Measurements from ENCODE around the gene CPLX3. TPM values are rescaled to one million over a fixed set of nuclear protein-coding genes. Genes with fewer than 3 reads are reported as not detected.
A peak's percentile ranks its signal among the peaks of the same experiment; 100 is the strongest.

CPLX3 gene
- total and polyA plus RNA-seq, 7 experiments from 2014 or later = 0.27 to 0.60 TPM; not detected in 5

- DNase-seq (no peak), ATAC-seq (no peak)
- no peak overlapping the region for H3K4me3 ChIP-seq (ENCODE audit: low read length)
- POLR2A ChIA-PET = no interaction called here
- H3K27ac Mint-ChIP-seq = no peak overlapping the region
- peaks cover 0 to 8% of the 10 kb centered on the region in 2 donors for H3K27me3 ChIP-seq (ENCODE audit: control insufficient read depth in 2 of 2, insufficient read depth in 2 of 2, low read length in 2 of 2)
- intact Hi-C loops (cut with micrococcal nuclease) = no loop called here
- H3K4me1 ChIP-seq (ENCODE audit: control insufficient read depth in 2 of 2, insufficient read depth in 2 of 2, low read length in 2 of 2) = no peaks in the 10 kb centered on the region
- H3K9me3 Mint-ChIP-seq = no peaks in the 10 kb centered on the region
- peaks cover 0 to 3% (median 0%) of the 10 kb centered on the region in 5 donors for H3K36me3 Mint-ChIP-seq
- no peak overlapping the region for H3K4me3 Mint-ChIP-seq
- peaks cover 0 to 6% (median 4%) of the 10 kb centered on the region in 7 donors for H3K4me1 Mint-ChIP-seq
- CTCF ChIA-PET = interaction anchor here (0.8 kb wide), 1 partner anchor 61 kb away, joined by 3 read pairs; no protein-coding TSS in a partner anchor
- H3K27ac ChIP-seq (ENCODE audit: low read depth, low read length) = no peak overlapping the region
- H3K9me3 ChIP-seq (ENCODE audit: control insufficient read depth in 2 of 3, low read length in 3 of 3) = no peaks in the 10 kb centered on the region
- H3K36me3 ChIP-seq (ENCODE audit: control insufficient read depth in 2 of 3, insufficient read depth in 3 of 3, low read length in 3 of 3) = peaks cover 0 to 12% (median 0%) of the 10 kb centered on the region in 3 experiments
- peaks cover 12 to 22% (median 19%) of the 10 kb centered on the region in 5 donors for H3K27me3 Mint-ChIP-seq
These were observed 5.5 kb downstream of the CPLX3 start for GRCh38 chr15:74831813-74832495.

- intact Hi-C loops (cut with micrococcal nuclease) = no loop called here
- peak overlapping the region in 1 of 9 donors; percentile 65 for H3K27ac Mint-ChIP-seq
These were observed 6.4 kb downstream of the CPLX3 start for GRCh38 chr15:74832826-74833225.

DNA sequence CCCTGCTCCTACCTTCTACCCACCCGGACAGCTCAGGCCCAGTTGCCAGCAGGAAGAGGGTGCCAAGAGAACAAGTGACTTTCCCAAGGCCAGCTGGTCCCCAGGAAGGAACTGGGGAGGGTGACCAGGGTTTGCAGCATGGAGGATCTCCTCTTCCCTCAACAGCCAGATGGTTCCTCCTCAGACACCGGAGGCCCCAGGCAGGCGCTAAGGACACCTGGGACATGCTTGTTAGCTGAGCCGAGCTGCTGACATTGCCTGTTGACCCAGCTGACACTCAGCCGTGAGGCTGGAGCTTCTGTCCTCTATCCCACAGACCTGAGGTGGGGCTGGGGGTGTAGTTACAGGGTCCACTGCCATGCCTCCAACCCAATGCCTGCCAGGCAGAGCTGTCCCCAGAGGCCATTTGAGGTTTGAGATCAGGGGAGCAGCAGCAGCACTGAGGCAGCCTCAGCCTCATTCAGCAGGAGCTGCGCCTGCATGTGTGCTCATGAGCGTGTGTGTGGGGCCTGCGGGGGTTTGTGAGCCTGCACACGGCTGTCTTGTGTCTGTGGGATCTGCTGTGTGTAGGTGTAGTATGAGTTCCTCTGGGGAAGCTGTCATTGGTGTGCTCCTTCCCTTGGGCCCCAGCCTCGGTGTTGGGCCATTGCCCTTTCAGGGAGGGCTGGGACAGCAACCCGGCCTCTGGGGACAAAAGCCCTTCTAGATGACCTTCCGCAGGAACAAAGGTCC lies 7.1 kb downstream of the CPLX3 start:
- ATAC-seq (no peak), DNase-seq (no peak)
- Histone ChIP-seq H3K36me3 (ENCODE audit: control insufficient read depth in 2 of 3, insufficient read depth in 3 of 3, low read length in 3 of 3) (peaks cover 0 to 27% (median 0%) of the 10 kb centered on the region in 3 experiments), H3K4me3 (ENCODE audit: low read length) (no peak overlapping the region), H3K27me3 (ENCODE audit: control insufficient read depth in 2 of 2, insufficient read depth in 2 of 2, low read length in 2 of 2) (no peaks in the 10 kb centered on the region), H3K9me3 (ENCODE audit: control insufficient read depth in 2 of 3, low read length in 3 of 3) (no peaks in the 10 kb centered on the region), H3K27ac (ENCODE audit: low read depth, low read length) (no peak overlapping the region), H3K4me1 (ENCODE audit: control insufficient read depth in 2 of 2, insufficient read depth in 2 of 2, low read length in 2 of 2) (no peaks in the 10 kb centered on the region)
- Mint-ChIP-seq H3K4me1 (peaks cover 0 to 6% (median 4%) of the 10 kb centered on the region in 7 donors), H3K9me3 (no peaks in the 10 kb centered on the region), H3K27me3 (peaks cover 0 to 6% (median 5%) of the 10 kb centered on the region in 5 donors), H3K36me3 (peaks cover 0 to 3% (median 0%) of the 10 kb centered on the region in 5 donors), H3K27ac (peak overlapping the region in 1 of 9 donors; percentile 49), H3K4me3 (no peak overlapping the region)
- CTCF ChIA-PET = interaction anchor here (1.0 to 1.4 kb wide), 2 partner anchors 63 to 65 kb away, joined by 5 to 6 read pairs; no protein-coding TSS in a partner anchor
- intact Hi-C loops (cut with micrococcal nuclease) = no loop called here
- POLR2A ChIA-PET = interaction anchor here (0.7 kb wide), 1 partner anchor 9 kb away, joined by 3 read pairs; no protein-coding TSS in a partner anchor

More at GRCh38 chr15:74832826-74833225, 6.4 kb downstream of the CPLX3 start:
- Mint-ChIP-seq H3K36me3 (peaks cover 0 to 3% (median 0%) of the 10 kb centered on the region in 5 donors), H3K9me3 (no peaks in the 10 kb centered on the region), H3K27me3 (peaks cover 4 to 13% (median 11%) of the 10 kb centered on the region in 5 donors), H3K4me3 (no peak overlapping the region), H3K4me1 (peaks cover 0 to 6% (median 4%) of the 10 kb centered on the region in 7 donors)
- ChIA-PET CTCF (interaction anchor here (1.4 kb wide), 1 partner anchor 64 kb away, joined by 5 read pairs; no protein-coding TSS in a partner anchor), POLR2A (no interaction called here)
- no peak for ATAC-seq
- Histone ChIP-seq H3K4me3 (ENCODE audit: low read length) (no peak overlapping the region), H3K4me1 (ENCODE audit: control insufficient read depth in 2 of 2, insufficient read depth in 2 of 2, low read length in 2 of 2) (no peaks in the 10 kb centered on the region), H3K27me3 (ENCODE audit: control insufficient read depth in 2 of 2, insufficient read depth in 2 of 2, low read length in 2 of 2) (peaks cover 0 to under 1% of the 10 kb centered on the region in 2 donors), H3K9me3 (ENCODE audit: control insufficient read depth in 2 of 3, low read length in 3 of 3) (no peaks in the 10 kb centered on the region), H3K27ac (ENCODE audit: low read depth, low read length) (no peak overlapping the region), H3K36me3 (ENCODE audit: control insufficient read depth in 2 of 3, insufficient read depth in 3 of 3, low read length in 3 of 3) (peaks cover 0 to 20% (median 0%) of the 10 kb centered on the region in 3 experiments)
- DNase-seq = no peak

- POLR2A ChIA-PET = no interaction called here
- Histone ChIP-seq H3K4me1 (ENCODE audit: control insufficient read depth in 2 of 2, insufficient read depth in 2 of 2, low read length in 2 of 2) (no peaks in the 10 kb centered on the region), H3K36me3 (ENCODE audit: control insufficient read depth in 2 of 3, insufficient read depth in 3 of 3, low read length in 3 of 3) (peaks cover 0 to 44% (median 4%) of the 10 kb centered on the region in 3 experiments), H3K27me3 (ENCODE audit: control insufficient read depth in 2 of 2, insufficient read depth in 2 of 2, low read length in 2 of 2) (no peaks in the 10 kb centered on the region), H3K27ac (ENCODE audit: low read depth, low read length) (no peak overlapping the region), H3K4me3 (ENCODE audit: low read length) (no peak overlapping the region), H3K9me3 (ENCODE audit: control insufficient read depth in 2 of 3, low read length in 3 of 3) (no peaks in the 10 kb centered on the region)
- ATAC-seq = peak; percentile 72
- Mint-ChIP-seq H3K36me3 (peaks cover 0 to 3% (median 0%) of the 10 kb centered on the region in 5 donors), H3K4me3 (no peak overlapping the region), H3K4me1 (peaks cover 0 to 8% (median 4%) of the 10 kb centered on the region in 7 donors), H3K9me3 (no peaks in the 10 kb centered on the region), H3K27ac (peak overlapping the region in 3 of 9 donors; percentile 5 to 48 (median 28)), H3K27me3 (no peaks in the 10 kb centered on the region)
- intact Hi-C loops (cut with micrococcal nuclease) = loop anchor here in 1 of 2 donors (1.0 kb wide), 1 partner anchor 64 kb away; no protein-coding TSS in a partner anchor
- CTCF ChIA-PET = interaction anchor here (0.8 to 2.3 kb wide), 3 partner anchors 66 to 114 kb away, joined by 3 to 14 read pairs (median 9); no protein-coding TSS in a partner anchor
- peak in 5 of 9 donors; percentile 14 to 64 (median 21) for DNase-seq
These were observed 8.9 kb downstream of the CPLX3 start for GRCh38 chr15:74835312-74835823.

GRCh38 chr15:74836846-74837245 lies 10.4 kb downstream of the CPLX3 start:
- CTCF ChIA-PET = interaction anchor here (0.8 to 2.3 kb wide), 4 partner anchors 44 to 66 kb away, joined by 3 to 14 read pairs (median 4); no protein-coding TSS in a partner anchor
- intact Hi-C loops (cut with micrococcal nuclease) = no loop called here

GRCh38 chr15:74837482-74838136 lies 11.2 kb downstream of the CPLX3 start:
- Mint-ChIP-seq H3K27ac (peak overlapping the region in 1 of 9 donors; percentile 41), H3K36me3 (peaks cover 0 to 15% (median 0%) of the 10 kb centered on the region in 5 donors), H3K9me3 (no peaks in the 10 kb centered on the region), H3K4me3 (no peak overlapping the region), H3K4me1 (peaks cover 17 to 27% (median 24%) of the 10 kb centered on the region in 7 donors), H3K27me3 (no peaks in the 10 kb centered on the region)
- DNase-seq (no peak), ATAC-seq (no peak)
- intact Hi-C loops (cut with micrococcal nuclease) = no loop called here
- ChIA-PET POLR2A (no interaction called here), CTCF (interaction anchor here (0.8 to 2.3 kb wide), 4 partner anchors 44 to 66 kb away, joined by 3 to 14 read pairs (median 4); no protein-coding TSS in a partner anchor)
- peaks cover 0 to 54% (median 4%) of the 10 kb centered on the region in 3 experiments for H3K36me3 ChIP-seq (ENCODE audit: control insufficient read depth in 2 of 3, insufficient read depth in 3 of 3, low read length in 3 of 3)
- no peaks in the 10 kb centered on the region for H3K27me3 ChIP-seq (ENCODE audit: control insufficient read depth in 2 of 2, insufficient read depth in 2 of 2, low read length in 2 of 2)
- H3K4me3 ChIP-seq (ENCODE audit: low read length) = no peak overlapping the region
- peaks cover 10 to 21% of the 10 kb centered on the region in 2 donors for H3K4me1 ChIP-seq (ENCODE audit: control insufficient read depth in 2 of 2, insufficient read depth in 2 of 2, low read length in 2 of 2)
- H3K27ac ChIP-seq (ENCODE audit: low read depth, low read length) = no peak overlapping the region
- H3K9me3 ChIP-seq (ENCODE audit: control insufficient read depth in 2 of 3, low read length in 3 of 3) = no peaks in the 10 kb centered on the region

More at GRCh38 chr15:74836846-74837245, 10.4 kb downstream of the CPLX3 start:
- Mint-ChIP-seq H3K27me3 (no peaks in the 10 kb centered on the region), H3K36me3 (peaks cover 0 to 13% (median 0%) of the 10 kb centered on the region in 5 donors), H3K4me3 (no peak overlapping the region), H3K27ac (no peak overlapping the region), H3K9me3 (no peaks in the 10 kb centered on the region), H3K4me1 (peaks cover 10 to 20% (median 16%) of the 10 kb centered on the region in 7 donors)
- peaks cover 0 to 52% (median 4%) of the 10 kb centered on the region in 3 experiments for H3K36me3 ChIP-seq (ENCODE audit: control insufficient read depth in 2 of 3, insufficient read depth in 3 of 3, low read length in 3 of 3)
- DNase-seq (no peak), ATAC-seq (no peak)
- no peaks in the 10 kb centered on the region for H3K9me3 ChIP-seq (ENCODE audit: control insufficient read depth in 2 of 3, low read length in 3 of 3)
- no peak overlapping the region for H3K27ac ChIP-seq (ENCODE audit: low read depth, low read length)
- POLR2A ChIA-PET = no interaction called here
- no peak overlapping the region for H3K4me3 ChIP-seq (ENCODE audit: low read length)
- H3K27me3 ChIP-seq (ENCODE audit: control insufficient read depth in 2 of 2, insufficient read depth in 2 of 2, low read length in 2 of 2) = no peaks in the 10 kb centered on the region
- H3K4me1 ChIP-seq (ENCODE audit: control insufficient read depth in 2 of 2, insufficient read depth in 2 of 2, low read length in 2 of 2) = peaks cover 4 to 13% of the 10 kb centered on the region in 2 donors
